Epithelial cell of proximal tubule (primary cell): ENCODE results near the gene NELFCD. TPM values are rescaled to one million over a fixed set of nuclear protein-coding genes. Genes with fewer than 3 reads are reported as not detected.
A peak's percentile ranks its signal among the peaks of the same experiment; 100 is the strongest.
"Not testable (repeated sequence)": the region's sequence is repeated elsewhere in the genome, so short reads cannot be mapped to it uniquely, and the experiment has no call there.

ENCODE experiments used
- DNase-seq: peaks from one replicate; pipeline ENCODE4 v3.0.0-alpha.2; 2011; ENCODE audit warnings: low read depth
- H3K4me3 ChIP-seq: 2 replicates; pipeline ENCODE4 v1.5.1; 2011; ENCODE audit warnings: low read depth, mild to moderate bottlenecking, low read length
- total RNA-seq: library from RNA; depleted of rRNA; stranded (reverse); fragments of >200 nt; gene quantifications from 2 replicates; pipeline ENCODE4 v1.2.3, GENCODE V29; 2015
- TF ChIP-seq, protein P1 (sequence below): conservative IDR thresholded peaks from 2 replicates; pipeline ENCODE4 v1.5.1; 2012; ENCODE audit warnings: low read depth, mild to moderate bottlenecking, low read length

The NELFCD gene
- total RNA-seq, 1 donor from 2014 or later: 52.4 TPM

GRCh38 chr20:58944610-58945009 is 36.4 kb upstream of the NELFCD start:
- no peak for DNase-seq
- H3K4me3 ChIP-seq: no peak overlapping the region
- TF ChIP-seq, protein P1, sequence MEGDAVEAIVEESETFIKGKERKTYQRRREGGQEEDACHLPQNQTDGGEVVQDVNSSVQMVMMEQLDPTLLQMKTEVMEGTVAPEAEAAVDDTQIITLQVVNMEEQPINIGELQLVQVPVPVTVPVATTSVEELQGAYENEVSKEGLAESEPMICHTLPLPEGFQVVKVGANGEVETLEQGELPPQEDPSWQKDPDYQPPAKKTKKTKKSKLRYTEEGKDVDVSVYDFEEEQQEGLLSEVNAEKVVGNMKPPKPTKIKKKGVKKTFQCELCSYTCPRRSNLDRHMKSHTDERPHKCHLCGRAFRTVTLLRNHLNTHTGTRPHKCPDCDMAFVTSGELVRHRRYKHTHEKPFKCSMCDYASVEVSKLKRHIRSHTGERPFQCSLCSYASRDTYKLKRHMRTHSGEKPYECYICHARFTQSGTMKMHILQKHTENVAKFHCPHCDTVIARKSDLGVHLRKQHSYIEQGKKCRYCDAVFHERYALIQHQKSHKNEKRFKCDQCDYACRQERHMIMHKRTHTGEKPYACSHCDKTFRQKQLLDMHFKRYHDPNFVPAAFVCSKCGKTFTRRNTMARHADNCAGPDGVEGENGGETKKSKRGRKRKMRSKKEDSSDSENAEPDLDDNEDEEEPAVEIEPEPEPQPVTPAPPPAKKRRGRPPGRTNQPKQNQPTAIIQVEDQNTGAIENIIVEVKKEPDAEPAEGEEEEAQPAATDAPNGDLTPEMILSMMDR: no peak

DNA sequence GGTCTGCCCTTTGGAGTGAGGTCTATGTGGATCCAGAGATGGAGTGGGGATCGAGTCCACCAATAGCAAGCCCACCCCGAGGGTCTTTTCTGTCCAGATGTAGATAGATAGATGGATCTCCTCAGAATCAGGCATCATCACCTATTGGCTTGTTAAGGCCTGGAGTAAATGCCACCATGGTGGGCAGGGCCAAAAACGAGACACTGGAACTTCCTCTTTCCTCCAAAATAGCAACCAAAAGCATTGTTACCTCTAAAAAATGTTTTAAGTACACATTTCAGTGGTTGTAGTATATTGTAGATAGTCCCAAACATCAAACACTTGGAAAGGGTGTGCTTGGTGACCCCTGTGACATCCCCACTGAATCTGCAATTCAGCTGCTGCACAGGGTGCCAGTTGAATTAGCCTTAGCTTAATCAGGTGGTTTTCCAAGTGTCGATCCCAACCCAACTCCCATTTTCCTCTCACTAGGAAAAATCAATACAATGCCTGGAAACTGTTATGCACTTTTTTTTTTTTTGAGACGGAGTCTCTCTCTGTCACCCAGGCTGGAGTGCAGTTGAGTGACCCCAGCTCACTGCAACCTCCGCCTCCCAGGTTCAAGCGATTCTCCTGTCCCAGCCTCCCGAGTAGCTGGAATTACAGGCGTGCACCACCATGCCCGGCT is 35.0 kb upstream of the NELFCD start:
- TF ChIP-seq, protein P1: no peak
- DNase-seq: no peak

GRCh38 chr20:58947797-58948388 is 33.2 kb upstream of the NELFCD start:
- H3K4me3 ChIP-seq, DNase-seq: not testable (repeated sequence)

More for the DNA sequence above, 35.0 kb upstream of the NELFCD start:
- H3K4me3 ChIP-seq: no peak overlapping the region

- no peak for DNase-seq
- TF ChIP-seq, protein P1: peak; percentile 13
These were observed 30.5 kb upstream of the NELFCD start for GRCh38 chr20:58950603-58951002.

DNA sequence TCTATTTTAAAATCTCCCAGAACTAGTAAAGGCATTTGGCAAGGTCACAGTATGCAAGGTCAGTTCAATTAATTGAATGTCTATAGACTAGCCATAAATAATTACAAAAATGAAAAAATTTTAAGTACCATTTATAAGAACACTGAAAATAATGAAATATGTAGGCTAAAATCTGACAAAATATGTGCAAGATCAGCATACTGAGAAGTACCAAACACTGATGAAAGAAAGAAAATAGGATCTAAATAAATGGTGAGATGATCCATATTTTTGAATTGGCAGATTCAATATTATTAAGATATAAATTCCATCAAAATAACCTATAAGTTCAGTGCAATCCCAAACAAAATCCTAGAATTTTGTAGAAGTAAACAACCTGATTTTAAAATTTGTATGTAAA is 28.0 kb upstream of the NELFCD start:
- no peak overlapping the region for H3K4me3 ChIP-seq
- TF ChIP-seq, protein P1: no peak
- no peak for DNase-seq

More at GRCh38 chr20:58950603-58951002, 30.5 kb upstream of the NELFCD start:
- H3K4me3 ChIP-seq: no peak overlapping the region

DNA sequence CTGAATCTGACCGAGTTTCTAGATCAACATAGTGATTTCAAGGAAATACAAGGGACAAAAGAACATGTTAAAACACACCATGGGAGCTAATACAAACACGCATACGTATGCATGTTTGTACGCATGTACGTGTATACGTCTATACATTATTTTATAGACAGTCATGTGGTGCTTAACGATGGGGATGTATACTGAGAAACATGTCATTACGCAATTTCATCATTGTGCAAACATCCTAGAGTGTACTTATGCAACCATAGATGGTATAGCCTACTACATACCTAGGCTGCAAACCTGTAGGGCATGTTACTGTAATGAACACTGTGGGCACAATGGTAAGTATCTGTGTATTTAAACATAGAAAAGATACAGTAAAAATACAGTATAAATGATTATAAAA is 25.0 kb upstream of the NELFCD start:
- DNase-seq: no peak
- TF ChIP-seq, protein P1: no peak
- no peak overlapping the region for H3K4me3 ChIP-seq

DNA sequence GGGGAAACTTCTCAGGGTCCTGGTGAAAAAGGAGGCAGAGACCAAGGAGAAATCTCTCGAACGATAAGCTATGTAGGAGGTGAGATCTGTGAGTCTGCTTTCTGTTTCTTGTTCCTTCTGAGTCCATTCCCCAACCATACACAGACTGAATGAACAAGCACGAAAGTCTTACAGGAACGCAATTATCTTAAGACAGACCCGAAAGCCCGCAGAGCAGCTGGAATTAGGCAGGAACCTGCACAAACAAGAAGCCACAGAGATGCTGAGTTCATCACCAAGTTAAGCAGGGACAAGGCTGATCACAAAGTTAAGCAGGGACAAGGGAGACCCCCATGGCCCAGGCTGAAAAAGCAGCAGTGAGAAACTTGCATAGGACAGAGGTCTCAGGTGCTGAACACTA is 21.4 kb upstream of the NELFCD start:
- no peak overlapping the region for H3K4me3 ChIP-seq
- DNase-seq: no peak
- TF ChIP-seq, protein P1: no peak
